H1 (cell line): ENCODE results near the gene SPINDOC. TPM values are rescaled to one million over a fixed set of nuclear protein-coding genes. Genes with fewer than 3 reads are reported as not detected.

ENCODE experiments used
- CTCF ChIA-PET: fragments of 300-600 bp; sonication (Branson Sonifier 250); formaldehyde crosslinking; loops from one replicate; lab custom pipeline; 2021; ENCODE audit not compliant: partially characterized antibody; lab: Charles Lee
- POLR2A ChIA-PET: fragments of 300-600 bp; sonication (Branson Sonifier 250); formaldehyde crosslinking; loops from one replicate; lab custom pipeline; 2021; ENCODE audit warnings: inconsistent platforms; ENCODE audit not compliant: partially characterized antibody; lab: Charles Lee
- DNase-seq, 2 experiments: peaks; one replicate each; pipeline versions ENCODE4 v3.0.0 to v3.0.0-alpha.2; 2010 to 2022; ENCODE audit warnings: low spot score in 2 of 2, low read depth in 1 of 2, mixed read lengths in 1 of 2
- FAIRE-seq: peaks from 2 replicates; lab custom pipeline; 2011; peaks lifted over from hg19 to GRCh38; lab: Jason Lieb, UNC
- H2AFZ ChIP-seq: 2 replicates; pipeline ENCODE4 v1.8.1; 2012; ENCODE audit warnings: low read length, inconsistent platforms
- H2AK5ac ChIP-seq: 2 replicates; pipeline ENCODE4 v1.6.1; 2013; ENCODE audit warnings: low read depth, low read length
- H2BK120ac ChIP-seq: replicated peaks from 2 replicates; pipeline ENCODE3; 2013; ENCODE audit warnings: low read depth, low read length, inconsistent platforms
- H2BK12ac ChIP-seq: 2 replicates; pipeline ENCODE4 v1.6.1; 2013; ENCODE audit warnings: low read depth, low read length
- H2BK15ac ChIP-seq: 2 replicates; pipeline ENCODE4 v1.6.1; 2013; ENCODE audit warnings: low read length
- H2BK20ac ChIP-seq: 2 replicates; pipeline ENCODE4 v1.6.1; 2013; ENCODE audit warnings: low read length
- H2BK5ac ChIP-seq: 2 replicates; pipeline ENCODE4 v1.6.1; 2013; ENCODE audit warnings: low read depth, low read length
- H3K14ac ChIP-seq: 2 replicates; pipeline ENCODE4 v1.6.1; 2013; ENCODE audit warnings: inconsistent platforms; ENCODE audit not compliant: insufficient read length
- H3K18ac ChIP-seq: 2 replicates; pipeline ENCODE4 v1.6.1; 2013; ENCODE audit warnings: low read length; ENCODE audit errors: extremely low read depth
- H3K23ac ChIP-seq: 2 replicates; pipeline ENCODE4 v1.6.1; 2013; ENCODE audit warnings: inconsistent platforms; ENCODE audit not compliant: insufficient read length
- H3K23me2 ChIP-seq: 2 replicates; pipeline ENCODE4 v1.6.1; 2013; ENCODE audit warnings: low read depth, low read length
- H3K27ac ChIP-seq: 2 replicates; pipeline ENCODE4 v1.6.1; 2011; ENCODE audit warnings: low read depth, low read length, inconsistent platforms
- H3K27me3 ChIP-seq, 4 experiments: replicated peaks in 1 of 4; 1 replicate in 1 of 4; 2 replicates in 3 of 4; pipeline versions ENCODE4 v1.6.1 to v1.8.1; 2011 to 2013; ENCODE audit warnings: low read length in 3 of 4, mild to moderate bottlenecking in 3 of 4, inconsistent platforms in 2 of 4, mixed read lengths in 2 of 4, moderate library complexity in 1 of 4; ENCODE audit not compliant: control insufficient read depth in 3 of 4, insufficient read depth in 3 of 4; ENCODE audit errors: extremely low read depth in 1 of 4
- H3K36me3 ChIP-seq, 4 experiments: 2 replicates each; pipeline versions ENCODE4 v1.6.1 to v1.8.1; 2011 to 2013; ENCODE audit warnings: mild to moderate bottlenecking in 4 of 4, low read length in 3 of 4, moderate library complexity in 2 of 4, control low read depth in 1 of 4, inconsistent platforms in 1 of 4; ENCODE audit not compliant: insufficient read depth in 4 of 4, control insufficient read depth in 2 of 4
- H3K4ac ChIP-seq: replicated peaks from 2 replicates; pipeline ENCODE3; 2013; ENCODE audit warnings: low read length, low read depth, mixed read lengths, inconsistent platforms; ENCODE audit not compliant: insufficient read length
- H3K4me1 ChIP-seq, 4 experiments: replicated peaks in 1 of 4; 1 replicate in 1 of 4; 2 replicates in 3 of 4; pipeline versions ENCODE4 v1.6.1 to v1.8.1; 2011 to 2013; ENCODE audit warnings: low read length in 3 of 4, inconsistent platforms in 2 of 4, mixed read lengths in 1 of 4; ENCODE audit not compliant: insufficient read depth in 4 of 4, control insufficient read depth in 3 of 4
- H3K4me2 ChIP-seq, 2 experiments: 2 replicates each; pipeline versions ENCODE4 v1.6.1 to v1.8.1; 2011 to 2013; ENCODE audit warnings: low read depth in 2 of 2, low read length in 2 of 2, control low read depth in 1 of 2, inconsistent platforms in 1 of 2, mild to moderate bottlenecking in 1 of 2; ENCODE audit not compliant: insufficient read depth in 1 of 2
- H3K4me3 ChIP-seq, 4 experiments: fragments of 200-600, 300-600 bp in 1 of 4; sonication (generic), shearing (Covaris generic), sonication (Bioruptor Twin) in 1 of 4; 2 replicates each; pipeline versions ENCODE4 v1.5.1 to v1.8.1; 2011 to 2016; ENCODE audit warnings: low read length in 4 of 4, low read depth in 3 of 4, control low read depth in 2 of 4, inconsistent platforms in 2 of 4, mild to moderate bottlenecking in 2 of 4, mixed read lengths in 1 of 4, moderate library complexity in 1 of 4; ENCODE audit not compliant: insufficient read depth in 2 of 4; ENCODE audit errors: extremely low read depth in 1 of 4
- H3K56ac ChIP-seq: replicated peaks from 2 replicates; pipeline ENCODE3; 2013; ENCODE audit warnings: low read depth, mild to moderate bottlenecking, mixed read lengths, low read length, inconsistent platforms; ENCODE audit not compliant: insufficient read length
- H3K79me1 ChIP-seq: 2 replicates; pipeline ENCODE4 v1.6.1; 2013; ENCODE audit warnings: low read depth, low read length, control low read depth
- H3K79me2 ChIP-seq, 2 experiments: 2 replicates each; pipeline versions ENCODE4 v1.6.1 to v1.8.1; 2012 to 2013; ENCODE audit warnings: low read length in 2 of 2, mild to moderate bottlenecking in 2 of 2, inconsistent platforms in 1 of 2; ENCODE audit not compliant: insufficient read depth in 2 of 2, control insufficient read depth in 1 of 2
- H3K9ac ChIP-seq, 4 experiments: replicated peaks in 1 of 4; 1 replicate in 1 of 4; 2 replicates in 3 of 4; pipeline versions ENCODE4 v1.6.1 to v1.8.1; 2011 to 2013; ENCODE audit warnings: low read depth in 3 of 4, low read length in 3 of 4, control low read depth in 2 of 4, mild to moderate bottlenecking in 2 of 4, moderate library complexity in 2 of 4, inconsistent platforms in 1 of 4; ENCODE audit errors: extremely low read depth in 1 of 4
- H3K9me3 ChIP-seq, 2 experiments: 2 replicates each; pipeline versions ENCODE4 v1.6.1 to v1.8.1; 2012 to 2013; ENCODE audit warnings: mild to moderate bottlenecking in 2 of 2, moderate library complexity in 2 of 2, control low read depth in 1 of 2, inconsistent platforms in 1 of 2, low read depth in 1 of 2, low read length in 1 of 2, mixed read lengths in 1 of 2; ENCODE audit not compliant: insufficient read depth in 2 of 2
- H4K20me1 ChIP-seq, 2 experiments: replicated peaks in 1 of 2; 2 replicates each; pipeline versions ENCODE3 to v1.8.1; 2011 to 2013; ENCODE audit warnings: inconsistent platforms in 2 of 2, low read length in 2 of 2, mild to moderate bottlenecking in 1 of 2; ENCODE audit not compliant: insufficient read depth in 2 of 2, control insufficient read depth in 1 of 2
- H4K5ac ChIP-seq: 2 replicates; pipeline ENCODE4 v1.6.1; 2013; ENCODE audit warnings: low read length, low read depth, mixed read lengths, inconsistent platforms; ENCODE audit not compliant: insufficient read length
- H4K8ac ChIP-seq: 2 replicates; pipeline ENCODE4 v1.8.0; 2013; ENCODE audit warnings: mild to moderate bottlenecking, moderate library complexity, low read length, inconsistent platforms; ENCODE audit not compliant: insufficient read depth; ENCODE audit errors: extremely low read depth
- H4K91ac ChIP-seq: replicated peaks from 2 replicates; pipeline ENCODE3; 2013; ENCODE audit warnings: low read length, mixed read lengths, inconsistent platforms; ENCODE audit not compliant: insufficient read length
- ASH2L ChIP-seq: fragments of 200-600, 300-600 bp; sonication (generic); IDR thresholded peaks from one replicate; pipeline ENCODE4 v1.7.1; 2017; ENCODE audit warnings: low read length
- KDM1A ChIP-seq: fragments of 200-600, 300-600 bp; sonication (generic); IDR thresholded peaks from 2 replicates; pipeline ENCODE4 v1.7.1; 2016; ENCODE audit warnings: mild to moderate bottlenecking, low read length, borderline replicate concordance
- POLR2A ChIP-seq, 2 experiments: IDR thresholded peaks; 1 replicate in 1 of 2; 2 replicates in 1 of 2; pipeline ENCODE4 v1.6.1; 2011; ENCODE audit warnings: low read depth in 2 of 2, low read length in 2 of 2, mild to moderate bottlenecking in 2 of 2; ENCODE audit errors: control extremely low read depth in 1 of 2
- SIRT6 ChIP-seq: IDR thresholded peaks from one replicate; pipeline ENCODE4 v1.7.1; 2012; ENCODE audit warnings: low read length, inconsistent platforms
- TCF12 ChIP-seq: IDR thresholded peaks from 2 replicates; pipeline ENCODE4 v1.6.1; 2011; ENCODE audit warnings: low read depth, mild to moderate bottlenecking, low read length
- YY1 ChIP-seq: IDR thresholded peaks from 2 replicates; pipeline ENCODE4 v1.6.1; 2011; ENCODE audit warnings: low read depth, mild to moderate bottlenecking, low read length
- WGBS, 2 experiments: shearing (Covaris generic) in 1 of 2; methylation state at CpG; one replicate each; pipeline versions ENCODE4 v1.1.6 to v1.1.7; 2013 to 2015; ENCODE audit warnings: low lambda C conversion rate in 2 of 2, mixed read lengths in 2 of 2, inconsistent platforms in 1 of 2, low coverage in 1 of 2, missing lambda C conversion rate in 1 of 2; ENCODE audit not compliant: insufficient replicate concordance in 2 of 2, insufficient coverage in 1 of 2, insufficient read length in 1 of 2; ENCODE audit errors: extremely low coverage in 1 of 2, missing lambda C conversion rate in 1 of 2; 5-methylcytosine and 5-hydroxymethylcytosine counted together
- polyA plus RNA-seq, 7 experiments: library from polyadenylated mRNA; depleted of rRNA in 3 of 7; stranded (reverse) in 5 of 7; unstranded in 2 of 7; fragments of >200 nt in 5 of 7; fragments of 200-250 nt in 2 of 7; gene quantifications; 1 replicate in 5 of 7; 2 replicates in 1 of 7; 4 replicates in 1 of 7; pipeline versions ENCODE4 v1.2.1 to v1.2.3, GENCODE V29; 2011 to 2013; ENCODE audit warnings: missing spikeins in 2 of 7, mixed read lengths in 2 of 7
- total RNA-seq: library from RNA; stranded (reverse); fragmentation: NEBNext Ultra II Directional; extraction: Animal tissue kit (Norgen Biotek cat#: 25700); gene quantifications from 2 replicates; pipeline ENCODE4 v1.2.1, GENCODE V29; 2021
- TF ChIP-seq, protein P1 (sequence below), 3 experiments: IDR thresholded peaks; 1 replicate in 2 of 3; 2 replicates in 1 of 3; pipeline versions ENCODE4 v1.5.1 to v1.6.1; 2011; ENCODE audit warnings: low read length in 3 of 3, mild to moderate bottlenecking in 3 of 3, inconsistent platforms in 2 of 3, low read depth in 1 of 3, moderate library complexity in 1 of 3; ENCODE audit not compliant: insufficient read depth in 1 of 3; ENCODE audit errors: control extremely low read depth in 1 of 3

Gene SPINDOC
- total and polyA plus RNA-seq, 2 of the 8 experiments (the other 6 are each of a cell fraction or from before 2014, with no cell fraction given): 78.7 to 99.7 TPM

DNA sequence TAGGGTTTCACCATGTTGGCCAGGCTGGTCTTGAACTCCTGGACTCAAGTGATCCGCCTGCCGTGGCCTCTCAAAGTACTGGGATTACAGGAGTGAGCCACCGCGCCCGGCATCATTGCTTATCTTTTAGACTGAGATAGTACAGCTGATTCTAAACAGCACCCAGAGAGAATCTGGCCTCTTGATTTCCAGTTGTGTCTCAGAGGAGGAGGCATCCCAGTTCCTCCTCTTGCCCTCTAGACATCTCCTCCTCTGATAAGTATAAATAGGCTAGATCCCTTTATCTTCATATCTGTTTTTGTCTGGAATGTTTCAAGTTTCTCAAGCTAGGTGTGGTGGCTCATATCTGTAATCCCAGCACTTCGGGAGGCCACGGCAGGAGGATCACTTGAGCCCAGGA, 32.7 kb downstream of the SPINDOC start:
- CTCF ChIA-PET: interaction anchor here (0.8 to 4.9 kb wide), 7 partner anchors 9 to 238 kb away, joined by 3 to 19 read pairs (median 4); no protein-coding TSS in a partner anchor
- FAIRE-seq: no peak
- peaks cover 17 to 20% of the 10 kb centered on the region in 2 experiments for H4K20me1 ChIP-seq

More for the DNA sequence above, 32.7 kb downstream of the SPINDOC start:
- H3K23me2 ChIP-seq: no peaks in the 10 kb centered on the region
- H3K27me3 ChIP-seq: no peaks in the 10 kb centered on the region
- no peak overlapping the region for H2BK15ac ChIP-seq
- no peak overlapping the region for H3K27ac ChIP-seq
- no peak overlapping the region for H4K91ac ChIP-seq
- no peak overlapping the region for H3K14ac ChIP-seq
- H3K4me2 ChIP-seq: no peak overlapping the region
- H3K4me1 ChIP-seq: peaks cover 22 to 37% (median 31%) of the 10 kb centered on the region in 4 experiments
- no peak overlapping the region for H3K23ac ChIP-seq
- DNase-seq: no peak
- no peak overlapping the region for H3K9ac ChIP-seq
- H2AFZ ChIP-seq: no peak overlapping the region
- TF ChIP-seq ASH2L (no peak), SIRT6 (no peak), POLR2A (IDR thresholded peaks at IDR 0.05; ENCODE audit: control extremely low read depth in 1 of 2, low read depth in 2 of 2, low read length in 2 of 2) (no peak), KDM1A (no peak), YY1 (no peak), TCF12 (no peak)
- TF ChIP-seq, protein P1, sequence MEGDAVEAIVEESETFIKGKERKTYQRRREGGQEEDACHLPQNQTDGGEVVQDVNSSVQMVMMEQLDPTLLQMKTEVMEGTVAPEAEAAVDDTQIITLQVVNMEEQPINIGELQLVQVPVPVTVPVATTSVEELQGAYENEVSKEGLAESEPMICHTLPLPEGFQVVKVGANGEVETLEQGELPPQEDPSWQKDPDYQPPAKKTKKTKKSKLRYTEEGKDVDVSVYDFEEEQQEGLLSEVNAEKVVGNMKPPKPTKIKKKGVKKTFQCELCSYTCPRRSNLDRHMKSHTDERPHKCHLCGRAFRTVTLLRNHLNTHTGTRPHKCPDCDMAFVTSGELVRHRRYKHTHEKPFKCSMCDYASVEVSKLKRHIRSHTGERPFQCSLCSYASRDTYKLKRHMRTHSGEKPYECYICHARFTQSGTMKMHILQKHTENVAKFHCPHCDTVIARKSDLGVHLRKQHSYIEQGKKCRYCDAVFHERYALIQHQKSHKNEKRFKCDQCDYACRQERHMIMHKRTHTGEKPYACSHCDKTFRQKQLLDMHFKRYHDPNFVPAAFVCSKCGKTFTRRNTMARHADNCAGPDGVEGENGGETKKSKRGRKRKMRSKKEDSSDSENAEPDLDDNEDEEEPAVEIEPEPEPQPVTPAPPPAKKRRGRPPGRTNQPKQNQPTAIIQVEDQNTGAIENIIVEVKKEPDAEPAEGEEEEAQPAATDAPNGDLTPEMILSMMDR (IDR thresholded peaks at IDR 0.05; ENCODE audit: control extremely low read depth in 1 of 3, insufficient read depth in 1 of 3, low read depth in 1 of 3, low read length in 3 of 3): no peak
- H2BK120ac ChIP-seq: no peak overlapping the region
- H2BK20ac ChIP-seq: no peak overlapping the region
- no peak overlapping the region for H3K4ac ChIP-seq
- H3K79me1 ChIP-seq: peaks cover 30% of the 10 kb centered on the region
- H3K36me3 ChIP-seq: peaks cover 0 to 2% (median 1%) of the 10 kb centered on the region in 4 experiments; a peak in 2 of 8 replicates
- no peak overlapping the region for H2BK12ac ChIP-seq
- POLR2A ChIA-PET: interaction anchor here (0.8 to 6.2 kb wide), 4 partner anchors 12 to 74 kb away, joined by 3 to 30 read pairs (median 12); partner anchors contain the start of gene RCOR2
- H3K9me3 ChIP-seq: no peaks in the 10 kb centered on the region
- H4K5ac ChIP-seq: no peak overlapping the region
- no peak overlapping the region for H3K18ac ChIP-seq
- H3K4me3 ChIP-seq: no peak overlapping the region
- no peak overlapping the region for H3K56ac ChIP-seq
- no peak overlapping the region for H2AK5ac ChIP-seq
- peaks cover 24 to 92% of the 10 kb centered on the region in 2 experiments for H3K79me2 ChIP-seq
- H2BK5ac ChIP-seq: no peak overlapping the region
- WGBS, 2 experiments: 98% methylated on average over 7 of the region's 7 CpGs; no CpG with 5 or more reads in 1 of the 2 experiments
- H4K8ac ChIP-seq: no peak overlapping the region
